ENCODE results near the gene NEXMIF.
"Not testable (repeated sequence)": the region's sequence is repeated elsewhere in the genome, so short reads cannot be mapped to it uniquely, and the experiment has no call there.

The NEXMIF gene

DNA sequence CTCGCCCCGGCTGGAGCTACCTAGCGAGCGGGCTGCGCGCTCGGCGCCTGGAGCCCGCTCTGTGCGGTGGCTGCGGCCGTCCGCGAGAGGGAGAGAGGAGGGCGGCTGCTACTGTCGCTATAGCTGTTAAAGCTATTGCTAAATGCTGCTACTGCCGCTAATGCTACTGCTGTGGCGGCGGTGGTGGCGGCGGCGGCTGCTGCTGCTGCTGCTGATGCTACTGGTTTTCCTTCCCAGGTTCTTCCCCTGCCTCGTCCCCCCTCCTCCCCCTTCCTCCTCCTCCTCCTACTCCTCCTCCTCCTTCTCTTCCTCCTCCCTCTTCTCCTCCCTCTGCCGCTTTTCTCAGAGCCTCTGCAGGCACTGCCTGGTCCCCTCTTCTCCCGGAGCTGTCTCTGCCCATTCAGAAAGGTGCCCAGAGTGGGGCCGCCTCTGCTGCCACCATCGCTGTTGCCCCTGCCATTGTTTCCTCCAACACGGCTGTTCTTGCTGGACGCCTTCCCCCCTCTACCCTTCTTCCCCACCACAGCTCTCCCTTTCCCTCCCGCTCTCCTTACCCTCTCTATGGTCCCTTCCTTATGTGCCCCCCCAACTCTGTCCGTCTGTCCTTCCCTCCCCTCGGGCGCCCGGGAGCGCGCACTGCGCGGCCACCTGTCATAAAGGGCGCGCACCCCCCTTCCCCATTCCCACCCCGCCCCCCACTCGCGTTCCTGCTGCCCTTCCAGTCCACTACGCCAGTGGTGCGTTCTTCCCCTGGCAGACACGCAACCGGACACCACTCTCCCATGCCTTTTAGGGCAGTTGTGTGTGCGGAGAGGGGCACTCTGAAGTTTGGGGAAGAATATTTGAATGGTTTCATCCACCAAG is at the start of gene NEXMIF:
Gene NEXMIF (minus strand): TSS at position 228 of the 864 bp plus-strand sequence.
- DNase-seq (ENCODE audit: low read depth) = no peak

DNA sequence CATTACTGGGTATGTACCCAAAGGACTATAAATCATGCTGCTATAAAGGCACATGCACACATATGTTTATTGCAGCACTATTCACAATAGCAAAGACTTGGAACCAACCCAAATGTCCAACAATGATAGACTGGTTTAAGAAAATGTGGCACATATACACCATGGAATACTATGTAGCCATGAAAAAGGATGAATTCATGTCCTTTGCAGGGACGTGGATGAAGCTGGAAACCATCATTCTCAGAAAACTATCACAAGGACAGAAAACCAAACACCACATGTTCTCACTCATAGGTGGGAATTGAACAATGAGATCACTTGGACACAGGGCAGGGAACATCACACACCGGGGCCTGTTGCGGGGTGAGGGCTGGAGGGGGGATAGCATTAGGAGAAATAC is 36.7 kb upstream of the NEXMIF start:
- DNase-seq (ENCODE audit: low read depth) = not testable (repeated sequence)

DNA sequence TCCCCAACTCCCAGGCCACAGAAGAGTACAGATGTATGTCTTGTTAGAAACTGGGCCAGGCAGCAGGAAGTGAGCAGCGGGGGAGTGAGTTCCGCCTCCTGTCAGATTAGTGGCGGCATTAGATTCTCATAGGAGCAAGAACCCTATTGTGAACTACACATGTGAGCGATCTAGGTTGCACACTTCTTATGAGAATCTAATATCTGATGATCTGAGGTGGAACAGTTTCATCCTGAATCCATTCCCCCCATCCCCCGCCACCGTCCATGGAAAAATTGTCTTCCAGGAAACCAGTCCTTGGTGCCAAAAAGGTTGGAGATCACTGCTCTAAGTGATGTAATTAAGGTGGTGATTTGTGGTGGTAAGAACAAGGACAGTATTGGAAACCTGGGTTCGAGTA is 24.5 kb upstream of the NEXMIF start:
- no peak for DNase-seq (ENCODE audit: low read depth)

DNA sequence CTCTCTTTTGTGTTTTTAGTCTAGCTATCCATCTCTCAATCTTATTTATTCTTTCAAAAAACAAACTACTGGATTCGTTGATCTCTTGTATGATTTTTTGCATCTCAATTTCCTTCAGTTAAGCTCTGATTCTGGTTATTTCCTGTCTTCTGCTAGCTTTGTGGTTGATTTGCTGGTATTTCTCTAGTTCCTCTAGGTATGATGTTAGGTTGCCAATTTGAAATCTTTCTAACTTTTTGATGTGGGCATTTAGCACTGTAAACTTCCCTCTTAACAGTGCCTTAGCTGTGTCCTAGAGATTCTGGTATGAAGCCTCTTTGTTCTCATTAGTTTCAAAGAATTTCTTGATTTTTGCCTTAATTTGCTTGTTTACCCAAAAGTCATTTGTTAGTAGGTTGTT is 15.2 kb upstream of the NEXMIF start:
- DNase-seq (ENCODE audit: low read depth) = no peak

GRCh38 chrX:74931214-74931613 is 6.0 kb upstream of the NEXMIF start:
- no peak for DNase-seq (ENCODE audit: low read depth)

DNA sequence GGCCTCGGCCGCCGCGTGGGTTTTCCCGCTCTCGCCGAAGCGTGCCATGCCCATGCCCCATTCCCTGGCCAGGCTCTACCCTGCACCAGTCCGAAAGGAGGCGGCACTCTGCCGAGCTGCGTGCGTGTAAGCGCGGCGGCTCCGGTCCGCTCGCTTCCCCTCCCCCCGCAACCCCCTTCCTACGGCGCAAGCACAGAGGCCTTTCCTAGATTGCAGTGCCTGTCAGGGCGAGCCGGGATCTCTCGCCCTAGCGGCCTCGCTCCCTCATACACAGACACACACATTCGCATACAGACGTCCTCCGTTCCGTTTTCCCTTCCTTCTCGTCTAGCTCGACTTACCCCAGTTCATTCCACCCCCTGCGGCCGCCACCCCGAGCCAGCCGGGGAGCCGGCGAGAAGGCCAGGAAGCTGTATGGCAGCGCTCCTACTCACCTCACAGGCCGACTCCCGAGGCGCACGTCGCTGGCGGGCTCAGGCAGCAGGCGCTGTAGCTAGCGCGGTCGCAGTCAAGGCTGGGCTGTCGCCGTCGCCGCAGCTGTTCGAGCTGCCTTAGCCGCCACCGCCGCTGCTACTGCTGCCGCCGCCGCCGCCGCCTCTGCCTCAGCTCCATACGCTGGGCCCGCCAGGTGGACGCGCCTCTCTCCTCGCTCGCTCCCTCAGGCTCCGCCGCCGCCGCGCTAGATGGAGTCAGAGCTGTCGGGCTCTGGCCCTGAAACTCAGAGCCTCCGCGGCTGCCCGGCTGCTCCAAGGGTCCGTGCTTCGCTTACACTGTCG is 615 bp downstream of the NEXMIF start:
- DNase-seq (ENCODE audit: low read depth) = no peak

DNA sequence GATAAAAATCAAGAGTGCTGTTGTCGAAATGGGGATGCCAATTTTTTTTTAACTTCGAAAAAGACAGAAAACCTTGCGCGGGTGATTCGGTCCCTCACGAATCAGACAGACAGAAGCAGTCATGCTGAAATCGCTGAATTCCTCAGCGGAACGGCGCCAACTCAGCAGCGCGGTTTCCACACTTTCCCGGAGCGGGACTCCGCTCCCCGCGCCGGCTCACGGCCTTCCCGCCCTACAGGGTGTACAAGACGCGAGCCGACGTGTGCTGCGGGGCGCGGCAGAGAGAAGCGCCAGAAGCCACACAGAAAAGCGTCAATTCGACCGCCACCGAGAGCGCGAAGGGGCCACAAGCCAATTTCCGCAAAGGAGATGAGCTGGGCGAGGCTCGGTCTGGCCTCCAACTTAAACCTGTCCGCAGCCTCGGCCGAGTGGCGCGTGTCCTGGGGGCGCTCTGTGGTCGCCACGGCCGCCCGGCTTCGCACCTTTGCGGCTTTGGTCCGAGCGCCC is 1.3 kb downstream of the NEXMIF start:
- no peak for DNase-seq (ENCODE audit: low read depth)

- no peak for DNase-seq (ENCODE audit: low read depth)
Measured at GRCh38 chrX:74922922-74923543, 2.2 kb downstream of the NEXMIF start.

- no peak for DNase-seq (ENCODE audit: low read depth)
Measured at GRCh38 chrX:74911494-74911893, 13.8 kb downstream of the NEXMIF start.

DNA sequence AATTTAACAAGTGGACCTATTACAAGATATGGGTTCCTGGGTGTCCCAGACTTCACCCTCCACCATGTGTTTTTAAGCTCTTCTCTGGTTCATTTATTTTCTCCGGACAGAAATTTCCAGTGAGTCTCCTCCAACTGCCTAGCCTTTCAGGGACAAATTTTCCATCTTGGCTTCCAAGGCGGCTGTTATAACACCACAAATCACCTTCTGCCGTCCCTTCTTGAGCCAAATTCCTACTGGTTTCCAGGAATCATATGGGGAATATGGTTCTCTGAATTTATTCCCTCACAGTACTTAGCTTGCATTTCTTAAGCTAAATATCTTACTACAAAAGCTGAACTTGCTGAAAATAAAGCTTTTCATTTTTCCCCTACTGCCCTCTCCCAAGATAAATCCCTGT is 18.8 kb downstream of the NEXMIF start:
- DNase-seq (ENCODE audit: low read depth) = no peak

DNA sequence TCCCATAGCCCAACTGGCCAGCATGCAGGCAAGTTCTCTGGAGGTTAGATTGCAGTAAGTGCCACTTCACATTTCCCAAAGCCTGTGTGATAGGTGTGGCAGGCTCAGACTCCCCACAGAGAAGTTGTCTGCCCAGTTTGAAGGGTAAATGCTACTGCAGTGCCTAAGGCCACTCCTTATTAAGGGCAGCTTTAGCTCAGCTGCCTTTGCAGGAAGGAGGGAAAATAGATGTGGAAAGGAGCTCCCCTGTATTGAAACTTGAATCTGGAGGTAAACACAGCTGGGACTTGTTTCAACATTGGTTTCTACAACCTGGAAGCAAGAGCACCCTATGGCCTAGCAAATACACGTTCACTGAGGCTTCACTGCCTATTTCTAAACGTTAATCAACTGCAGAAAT is 22.4 kb downstream of the NEXMIF start:
- no peak for DNase-seq (ENCODE audit: low read depth)

DNA sequence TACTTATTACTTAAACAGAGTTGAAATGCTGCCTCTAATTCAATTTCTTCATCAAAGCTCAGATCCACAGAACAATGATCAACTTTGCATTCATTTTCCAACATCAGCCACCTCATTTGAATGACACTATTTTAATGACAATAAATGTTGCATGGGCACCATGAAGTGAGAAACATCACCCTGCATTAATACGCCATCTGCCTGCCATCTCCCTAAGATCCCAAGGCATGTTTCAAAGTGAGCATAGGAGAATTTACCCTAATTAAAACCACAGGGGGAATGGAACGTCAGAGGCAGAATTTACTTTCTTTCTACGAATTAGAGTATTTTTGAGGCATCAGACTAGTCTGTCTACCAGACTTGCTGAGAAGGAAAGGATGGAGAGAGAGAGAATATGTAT is 32.7 kb downstream of the NEXMIF start:
- DNase-seq (ENCODE audit: low read depth) = no peak

- DNase-seq (ENCODE audit: low read depth) = no peak
Measured at GRCh38 chrX:74890676-74891430, 34.4 kb downstream of the NEXMIF start.

GRCh38 chrX:74882383-74882782 is 42.9 kb downstream of the NEXMIF start:
- DNase-seq (ENCODE audit: low read depth) = not testable (repeated sequence)

GRCh38 chrX:74865725-74866124 is 59.5 kb downstream of the NEXMIF start:
- no peak for DNase-seq (ENCODE audit: low read depth)

- no peak for DNase-seq (ENCODE audit: low read depth)
Measured at GRCh38 chrX:74853255-74853654, 72.0 kb downstream of the NEXMIF start.

DNA sequence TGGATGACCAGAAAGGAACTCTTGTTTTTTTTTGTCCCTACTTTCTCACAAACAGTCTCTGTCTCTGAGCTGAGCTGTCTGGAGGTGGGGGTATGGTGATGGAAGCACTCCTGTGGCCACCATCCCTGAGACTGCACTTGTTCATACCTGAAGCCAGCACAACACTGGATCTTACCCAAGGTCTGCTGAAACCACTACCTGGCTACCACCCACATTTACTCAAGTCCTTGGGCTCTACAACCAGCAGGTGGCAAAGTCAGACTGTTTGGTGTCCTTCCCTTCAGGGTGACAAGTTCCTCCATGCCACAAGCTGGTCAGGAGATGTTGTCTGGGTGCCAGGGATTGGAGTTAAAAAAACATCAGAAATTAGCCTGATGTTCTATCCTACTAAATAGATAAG is 89.7 kb downstream of the NEXMIF start:
- no peak for DNase-seq (ENCODE audit: low read depth)

GRCh38 chrX:74819797-74820196 is 105.5 kb downstream of the NEXMIF start:
- DNase-seq (ENCODE audit: low read depth) = not testable (repeated sequence)

- no peak for DNase-seq (ENCODE audit: low read depth)
Measured at GRCh38 chrX:74814681-74815080, 110.6 kb downstream of the NEXMIF start.

GRCh38 chrX:74804574-74804973 is 120.7 kb downstream of the NEXMIF start:
- DNase-seq (ENCODE audit: low read depth) = no peak

GRCh38 chrX:74800062-74800461 is 125.2 kb downstream of the NEXMIF start:
- DNase-seq (ENCODE audit: low read depth) = no peak

DNA sequence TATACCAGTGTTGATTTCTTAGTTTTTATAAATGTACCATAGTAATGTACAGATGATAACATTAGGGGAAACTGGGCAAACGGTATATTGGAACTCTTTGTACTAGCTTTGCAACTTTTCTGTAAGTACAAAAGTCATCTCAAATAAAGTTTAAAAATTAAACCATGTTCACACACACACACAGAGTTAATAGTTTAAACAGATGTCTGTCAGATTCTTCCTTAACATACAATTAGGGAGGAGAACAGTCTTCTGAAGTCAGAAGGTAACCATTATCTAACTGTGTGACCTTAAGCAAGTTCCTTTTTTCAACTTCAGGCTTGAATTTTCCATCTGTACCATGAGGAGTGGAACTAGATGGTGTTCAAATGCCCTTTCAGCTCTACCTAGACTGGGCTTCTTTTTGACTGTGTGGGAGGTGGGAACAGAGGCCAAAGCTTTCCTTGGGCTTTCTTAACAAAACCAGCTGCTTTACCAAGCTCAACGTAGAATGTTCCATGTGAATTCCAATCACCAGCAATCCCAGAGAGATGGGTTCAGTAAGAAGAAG is 127.8 kb downstream of the NEXMIF start:
- no peak for DNase-seq (ENCODE audit: low read depth)

Data from stimulated activated CD4-positive, alpha-beta T cell treated with anti-CD3 and anti-CD28 coated beads, Interleukin-2, amount 100 ng/mL, for 4 hours (primary cell).